Mononuclear cell (primary cell): ENCODE measurements around the gene HMGN1. TPM values are rescaled to one million over a fixed set of nuclear protein-coding genes. Genes with fewer than 3 reads are reported as not detected.
"Not testable (repeated sequence)": the region's sequence is repeated elsewhere in the genome, so short reads cannot be mapped to it uniquely, and the experiment has no call there.

Experiments used
- H3K27me3 ChIP-seq: 2 replicates; pipeline ENCODE4 v1.6.0; 2011; ENCODE audit warnings: low read length, control low read depth; ENCODE audit not compliant: insufficient read depth
- H3K4me1 ChIP-seq: 2 replicates; pipeline ENCODE4 v1.5.1; 2011; ENCODE audit warnings: mild to moderate bottlenecking, low read length, control low read depth; ENCODE audit not compliant: insufficient read depth
- H3K4me3 ChIP-seq: 2 replicates; pipeline ENCODE4 v1.5.1; 2011; ENCODE audit warnings: mild to moderate bottlenecking, low read length, moderate library complexity
- H3K9me3 ChIP-seq: 2 replicates; pipeline ENCODE4 v1.5.1; 2011; ENCODE audit warnings: low read depth, mild to moderate bottlenecking, control low read depth, low read length
- total RNA-seq: library from RNA; depleted of rRNA; stranded (reverse); fragments of >200 nt; gene quantifications from one replicate; pipeline ENCODE4 v1.2.3, GENCODE V29; 2012

HMGN1 gene, protein sequence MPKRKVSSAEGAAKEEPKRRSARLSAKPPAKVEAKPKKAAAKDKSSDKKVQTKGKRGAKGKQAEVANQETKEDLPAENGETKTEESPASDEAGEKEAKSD
- total RNA-seq: 162 TPM

DNA sequence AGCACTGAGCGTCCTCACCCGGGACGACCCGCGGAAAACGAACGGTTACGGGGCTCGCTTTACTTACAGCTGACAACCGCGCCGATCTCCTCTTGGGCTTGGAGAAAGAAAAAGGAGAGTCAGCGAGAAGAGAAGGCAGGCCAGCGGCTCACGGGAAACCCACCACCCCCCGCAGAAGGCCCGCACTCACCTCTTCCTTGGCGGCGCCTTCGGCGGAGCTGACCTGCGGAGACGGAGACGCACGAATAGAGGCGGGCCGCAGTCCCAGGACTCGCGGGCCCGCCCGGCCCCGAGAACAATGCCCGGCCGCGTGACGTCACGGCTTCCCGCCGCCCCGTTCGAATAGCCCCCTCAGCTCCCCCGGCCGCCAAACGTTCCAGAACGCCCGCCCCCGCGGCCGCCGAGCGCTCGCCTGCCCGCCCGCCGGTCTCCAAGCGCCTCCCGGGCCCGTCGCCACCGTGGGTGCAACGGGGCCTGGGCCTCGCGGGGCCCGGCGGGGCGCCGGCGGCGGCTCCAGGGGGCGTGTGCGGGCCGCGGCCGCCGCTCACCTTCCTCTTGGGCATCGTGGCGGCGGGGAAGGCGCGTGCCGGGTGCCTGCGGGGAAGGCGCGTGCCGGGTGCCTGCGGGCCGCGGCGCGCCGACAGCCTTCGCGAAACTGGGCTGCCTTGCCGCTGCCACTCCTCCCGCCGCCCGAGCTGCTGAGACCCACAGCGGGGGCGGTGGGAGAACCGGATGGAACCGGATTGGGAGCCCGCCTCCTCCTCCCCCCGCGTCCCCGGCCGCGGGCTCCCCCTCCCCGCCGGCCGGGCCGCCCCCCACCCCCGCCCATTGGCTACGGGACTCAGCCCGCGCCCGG lies at the start of gene HMGN1:
HMGN1 (minus strand) TSS at position 734 of the 856 bp plus-strand sequence; CDS start at position 563, 171 bp downstream.
- H3K4me3 ChIP-seq: peak within 1 kb of the TSS; percentile 83
- no peaks in the 10 kb centered on the region for H3K9me3 ChIP-seq
- H3K4me1 ChIP-seq: peaks cover 26% of the 10 kb centered on the region
- no peaks in the 10 kb centered on the region for H3K27me3 ChIP-seq

DNA sequence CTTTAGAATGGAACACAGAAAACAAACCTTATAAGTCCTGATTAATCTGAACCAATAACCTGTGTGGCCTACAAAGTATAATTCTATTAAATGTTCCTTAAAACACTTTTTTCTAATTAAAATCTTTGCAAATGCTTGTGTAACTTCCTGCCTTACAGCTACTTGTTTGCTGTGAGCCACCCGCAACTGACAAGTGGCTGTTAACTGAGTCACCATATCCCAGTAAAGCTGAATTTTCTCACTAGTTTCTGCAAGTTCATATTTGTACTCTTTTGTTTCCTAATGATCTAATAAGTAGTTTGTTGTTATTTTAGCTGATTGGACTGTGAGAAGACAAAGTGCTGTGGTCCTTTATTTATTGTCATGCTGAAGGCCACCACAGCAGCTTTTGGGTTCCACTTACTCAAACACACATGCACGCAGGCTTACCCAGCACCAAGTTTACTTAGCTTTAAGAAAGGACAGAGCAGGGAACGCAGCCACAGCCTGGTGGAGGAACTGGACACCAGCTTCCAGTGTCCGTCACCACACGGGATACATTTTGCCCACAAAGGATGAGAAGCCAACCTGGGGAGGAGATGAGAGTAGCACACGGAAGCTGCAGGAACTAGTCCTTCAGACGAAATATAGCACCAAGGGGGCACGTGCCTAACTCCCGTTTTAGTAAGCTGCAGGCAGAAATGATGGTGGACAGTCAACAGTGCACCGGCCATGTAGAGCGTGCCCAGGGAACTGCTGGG lies 48.9 kb upstream of the HMGN1 start:
- peaks cover 7% of the 10 kb centered on the region for H3K4me1 ChIP-seq
- H3K4me3 ChIP-seq: no peak overlapping the region
- no peaks in the 10 kb centered on the region for H3K27me3 ChIP-seq
- no peaks in the 10 kb centered on the region for H3K9me3 ChIP-seq

DNA sequence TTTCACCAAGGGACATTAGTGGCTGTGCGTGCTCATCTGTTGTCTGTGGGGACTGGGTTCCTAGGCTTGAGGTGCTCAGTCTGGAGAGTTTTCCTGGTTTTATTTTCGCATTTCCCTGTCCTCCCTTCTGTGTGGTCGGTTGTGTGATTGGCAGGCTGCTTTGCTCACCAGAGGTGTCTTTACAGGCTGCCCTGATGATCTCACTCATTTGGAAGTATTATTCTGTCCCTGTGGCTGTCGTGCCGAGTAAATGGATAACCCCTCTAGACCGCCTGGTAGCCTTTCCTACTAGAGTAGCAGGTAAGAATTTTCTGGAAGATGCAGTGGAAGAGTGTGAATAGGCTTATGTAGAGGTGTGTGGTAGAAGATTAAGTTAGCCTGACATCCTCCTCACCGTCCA lies 44.1 kb upstream of the HMGN1 start:
- Histone ChIP-seq H3K4me3 (no peak overlapping the region), H3K27me3 (no peaks in the 10 kb centered on the region), H3K9me3 (no peaks in the 10 kb centered on the region), H3K4me1 (peaks cover 15% of the 10 kb centered on the region)

DNA sequence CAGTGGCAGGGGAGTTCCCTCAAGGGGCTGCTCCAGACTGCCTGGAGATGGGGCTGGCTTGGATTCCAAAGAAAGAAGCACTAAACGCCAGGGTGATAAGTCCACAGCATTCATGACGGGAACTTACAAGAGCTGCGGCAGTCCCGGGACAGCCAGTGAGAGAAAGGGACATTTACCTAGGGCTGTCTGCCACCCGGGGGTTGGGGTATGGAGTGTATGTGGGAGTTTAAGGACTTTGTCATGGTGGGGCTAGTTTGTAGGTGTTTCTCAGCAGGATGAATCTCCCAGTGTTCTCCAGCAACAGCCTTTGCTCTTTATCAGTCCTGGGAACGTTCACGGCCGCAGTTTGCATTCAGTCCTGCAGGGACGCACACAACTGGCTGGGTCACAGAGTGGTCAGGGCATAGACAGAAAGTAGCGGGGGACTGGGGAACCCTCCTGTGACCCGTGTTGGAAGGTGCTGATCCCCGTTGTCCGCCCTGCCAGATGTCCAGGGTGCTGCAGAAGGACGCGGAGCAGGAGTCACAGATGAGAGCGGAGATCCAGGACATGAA lies 41.4 kb upstream of the HMGN1 start:
- H3K9me3 ChIP-seq: no peaks in the 10 kb centered on the region
- H3K4me1 ChIP-seq: peaks cover 28% of the 10 kb centered on the region
- no peaks in the 10 kb centered on the region for H3K27me3 ChIP-seq
- no peak overlapping the region for H3K4me3 ChIP-seq

DNA sequence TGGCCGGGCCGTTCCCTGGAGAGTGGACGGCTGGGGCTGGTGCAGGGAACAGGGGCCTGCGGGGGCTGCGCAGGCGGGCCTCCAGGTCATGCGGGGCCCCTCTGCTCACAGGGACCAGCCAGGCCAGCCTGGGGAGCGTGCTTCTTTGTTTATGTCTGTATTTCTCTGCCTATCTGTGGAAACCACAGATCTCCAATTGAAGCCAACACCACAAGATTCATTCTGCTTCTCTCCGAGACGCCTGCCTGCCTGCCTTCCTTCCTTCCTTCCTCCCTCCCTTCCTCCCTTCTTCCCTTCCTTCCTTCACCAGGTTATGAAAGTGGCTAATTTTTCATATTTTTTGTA lies 39.9 kb upstream of the HMGN1 start:
- Histone ChIP-seq H3K4me1 (peaks cover 28% of the 10 kb centered on the region), H3K27me3 (no peaks in the 10 kb centered on the region), H3K4me3 (no peak overlapping the region)

DNA sequence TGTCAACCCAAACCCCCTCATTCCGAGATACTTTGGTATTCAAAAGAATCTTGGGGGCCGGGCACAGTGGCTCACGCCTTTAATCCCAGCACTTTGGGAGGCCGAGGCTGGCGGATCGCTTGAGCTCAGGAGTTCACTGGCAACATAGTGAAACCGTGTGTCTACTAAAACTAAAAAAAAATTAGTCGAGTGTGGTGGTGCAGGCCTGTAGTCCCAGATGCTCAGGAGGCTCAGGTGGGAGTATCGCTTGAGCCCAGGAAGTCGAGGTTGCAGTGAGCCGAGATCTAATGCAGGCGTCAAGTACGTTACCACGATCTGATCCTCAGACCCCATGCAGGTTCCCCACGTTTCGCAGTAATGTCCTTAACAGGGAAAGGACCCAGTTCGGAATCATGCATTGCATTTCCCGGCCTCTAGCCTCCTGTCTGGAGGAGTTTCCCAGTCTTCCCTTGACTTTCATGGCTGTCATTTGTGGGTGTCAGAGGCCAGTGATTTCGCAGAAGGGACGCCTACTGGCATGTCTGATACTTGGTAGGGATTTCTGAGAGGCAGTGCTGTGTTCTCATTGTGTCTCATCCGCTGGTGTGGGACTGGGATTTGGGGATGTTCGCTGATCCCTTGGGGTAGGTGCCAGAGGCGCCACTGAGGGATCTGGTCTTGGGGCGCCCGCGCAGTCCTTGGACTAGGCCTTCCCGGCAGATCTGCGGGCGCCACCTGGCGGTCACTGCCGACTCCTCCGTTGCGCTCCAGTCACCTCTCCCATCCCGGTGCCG lies 39.3 kb upstream of the HMGN1 start:
- H3K4me3 ChIP-seq: peak overlapping the region; percentile 40
- no peaks in the 10 kb centered on the region for H3K27me3 ChIP-seq
- H3K9me3 ChIP-seq: no peaks in the 10 kb centered on the region
- peaks cover 28% of the 10 kb centered on the region for H3K4me1 ChIP-seq

More for the DNA sequence above, 39.9 kb upstream of the HMGN1 start:
- H3K9me3 ChIP-seq: no peaks in the 10 kb centered on the region

DNA sequence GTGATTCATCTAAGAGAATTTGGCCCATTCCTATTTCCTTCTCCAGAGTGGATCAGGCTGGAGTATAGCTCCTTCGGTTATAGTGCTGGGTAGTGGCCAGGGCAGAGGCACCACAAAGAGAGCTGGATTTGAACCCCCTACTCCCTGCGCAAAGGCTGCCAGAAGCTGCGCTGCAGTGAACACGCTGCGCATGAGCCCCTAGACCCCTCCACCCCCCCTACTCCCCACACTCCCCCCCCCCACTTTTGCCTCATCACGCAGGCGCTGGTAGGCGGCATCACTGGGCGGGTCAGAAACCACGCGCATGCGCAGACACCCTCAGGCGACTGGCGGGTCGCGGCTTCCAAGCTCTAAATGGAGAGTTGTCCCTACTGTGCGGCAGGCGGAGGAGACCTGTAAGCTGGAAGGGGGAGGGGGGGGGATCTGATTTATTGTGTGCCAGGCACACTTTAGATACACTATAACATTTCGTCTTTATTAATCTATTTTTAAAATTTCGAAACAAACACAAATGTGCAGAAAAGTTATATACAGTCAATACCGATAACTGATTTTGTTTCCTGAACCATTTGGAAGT lies 38.7 kb upstream of the HMGN1 start:
- Histone ChIP-seq H3K27me3 (no peaks in the 10 kb centered on the region), H3K4me1 (peaks cover 28% of the 10 kb centered on the region), H3K9me3 (no peaks in the 10 kb centered on the region), H3K4me3 (peak overlapping the region; percentile 40)

DNA sequence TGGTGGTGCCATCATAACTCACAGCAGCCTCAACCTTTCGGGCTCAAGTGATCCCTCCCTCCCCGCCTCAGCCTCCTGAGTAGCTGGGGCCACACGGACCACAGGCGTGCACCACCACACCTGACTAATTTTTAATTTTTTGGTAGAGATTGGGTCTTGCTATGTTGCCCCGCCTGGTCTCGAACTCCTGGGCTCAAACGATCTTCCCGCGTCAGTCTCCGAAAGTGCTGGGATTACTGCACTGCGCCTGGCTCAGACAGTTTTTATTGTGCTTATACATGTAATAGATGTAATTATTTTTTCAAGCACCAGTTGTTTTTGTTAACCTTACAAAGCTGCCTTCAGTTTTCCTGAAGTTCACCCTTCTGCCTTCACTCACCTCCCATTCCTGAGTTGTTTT lies 38.0 kb upstream of the HMGN1 start:
- no peaks in the 10 kb centered on the region for H3K9me3 ChIP-seq
- H3K4me1 ChIP-seq: peaks cover 28% of the 10 kb centered on the region
- no peak overlapping the region for H3K4me3 ChIP-seq
- H3K27me3 ChIP-seq: no peaks in the 10 kb centered on the region

DNA sequence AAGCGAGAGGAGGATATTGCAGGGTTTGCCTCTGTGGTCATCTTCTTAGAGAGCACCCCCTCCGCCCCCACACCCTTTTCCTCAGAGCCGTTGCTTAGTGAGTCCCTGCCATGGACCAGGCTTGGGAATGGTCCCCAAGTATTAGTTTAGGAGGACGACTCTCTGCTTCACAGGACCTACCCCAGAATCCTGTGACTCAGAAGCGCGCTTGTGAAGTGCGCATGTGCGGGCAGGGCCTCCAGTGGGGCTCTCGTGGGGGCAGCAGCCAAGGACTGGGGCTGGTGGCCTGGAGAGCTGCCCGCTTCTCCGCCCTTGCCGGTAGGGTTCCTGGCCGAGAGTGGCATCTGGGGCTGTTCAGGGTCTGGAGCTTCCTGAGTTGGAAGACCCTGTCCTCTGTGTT lies 37.3 kb upstream of the HMGN1 start:
- Histone ChIP-seq H3K4me1 (peaks cover 31% of the 10 kb centered on the region), H3K27me3 (no peaks in the 10 kb centered on the region), H3K4me3 (no peak overlapping the region), H3K9me3 (no peaks in the 10 kb centered on the region)

DNA sequence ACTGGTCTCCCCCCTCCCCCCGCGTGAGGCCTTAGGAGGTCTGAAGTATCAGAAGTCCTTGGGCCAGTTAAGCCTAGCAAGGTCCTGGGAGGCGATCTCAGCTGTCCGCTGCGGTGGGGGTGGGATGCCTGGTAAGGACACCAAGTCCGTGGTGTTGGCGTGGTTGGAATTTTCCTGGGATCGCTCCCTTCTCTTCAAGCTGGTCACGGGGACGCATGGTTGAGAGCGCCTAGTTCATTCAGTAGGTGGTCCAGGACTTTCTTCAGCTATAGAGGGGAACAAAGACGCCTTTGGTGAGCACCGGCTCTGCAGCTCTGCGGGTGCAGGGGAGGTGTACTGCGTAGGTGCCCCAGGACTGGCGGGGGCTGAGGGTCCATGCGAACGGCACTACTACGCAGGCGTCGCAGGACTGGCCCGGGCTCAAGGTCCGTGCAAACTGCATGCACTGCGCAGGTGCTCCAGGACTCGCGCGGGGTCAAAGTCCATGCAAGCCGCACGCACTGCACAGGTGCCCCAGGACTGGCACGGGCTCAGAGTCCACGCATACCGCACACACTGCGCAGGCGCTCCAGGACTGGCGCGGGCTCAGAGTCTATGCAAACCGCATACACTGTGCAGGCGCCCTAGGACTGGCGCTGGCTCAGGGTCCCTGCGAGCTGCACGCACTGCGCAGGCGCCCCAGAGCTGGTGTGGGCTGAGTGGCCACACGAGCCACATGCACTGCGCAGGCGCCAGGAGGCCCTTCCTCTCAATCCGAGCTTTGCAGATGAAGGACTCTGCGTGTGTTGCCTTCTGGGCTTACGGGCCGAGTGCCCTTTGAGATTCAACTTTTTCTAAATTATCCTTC lies 36.6 kb upstream of the HMGN1 start:
- Histone ChIP-seq H3K27me3 (no peaks in the 10 kb centered on the region), H3K4me1 (peaks cover 36% of the 10 kb centered on the region), H3K9me3 (no peaks in the 10 kb centered on the region), H3K4me3 (no peak overlapping the region)

DNA sequence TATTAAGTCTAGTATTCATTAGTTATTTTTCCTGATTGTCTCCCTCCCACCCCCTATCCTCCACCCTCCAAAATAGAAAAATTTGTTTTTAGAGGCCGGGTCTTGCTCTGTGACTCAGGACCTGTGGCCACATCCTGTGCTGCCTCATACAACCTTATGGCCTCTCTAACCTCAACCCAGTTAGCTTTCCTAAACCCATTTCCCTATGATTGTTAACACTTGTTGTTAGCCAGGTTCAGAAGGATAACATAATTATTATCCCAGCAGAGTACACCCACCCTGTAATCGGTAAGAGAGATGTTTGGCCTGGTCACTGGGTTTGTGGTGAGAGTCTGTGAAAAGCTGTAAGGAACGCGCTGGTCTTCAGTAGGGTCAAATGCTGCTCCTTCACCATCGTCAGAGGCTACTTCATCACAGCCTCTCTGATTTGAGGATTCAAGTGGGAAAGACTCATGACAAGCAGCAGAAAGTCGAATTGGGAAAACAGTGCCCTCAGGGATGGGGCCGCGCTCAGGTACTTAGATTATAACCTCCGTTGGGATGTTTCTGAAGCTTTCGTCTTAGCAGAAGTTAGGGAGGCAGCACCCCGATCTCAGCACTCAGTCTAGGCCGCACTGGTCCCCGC lies 35.9 kb upstream of the HMGN1 start:
- no peaks in the 10 kb centered on the region for H3K9me3 ChIP-seq
- no peak overlapping the region for H3K4me3 ChIP-seq
- peaks cover 36% of the 10 kb centered on the region for H3K4me1 ChIP-seq
- no peaks in the 10 kb centered on the region for H3K27me3 ChIP-seq

DNA sequence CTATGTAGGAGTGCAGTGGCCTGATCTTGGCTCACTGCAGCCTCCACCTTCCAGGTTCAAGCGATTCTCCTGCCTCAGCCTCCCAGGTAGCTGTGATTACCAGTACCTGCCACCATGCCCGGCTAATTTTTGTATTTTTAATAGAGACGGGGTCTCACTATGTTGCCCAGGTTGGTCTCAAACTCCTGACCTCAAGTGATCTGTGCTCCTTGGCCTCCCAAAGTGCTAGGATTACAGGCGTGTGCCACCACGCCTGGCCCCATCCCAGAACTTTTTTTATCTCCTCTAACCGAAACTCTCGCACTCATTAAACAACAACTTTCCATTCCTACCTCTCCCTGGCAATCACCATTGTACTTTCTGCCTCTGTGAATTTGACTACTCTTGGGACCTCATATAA lies 33.2 kb upstream of the HMGN1 start:
- not testable (repeated sequence) for H3K27me3 ChIP-seq, H3K4me3 ChIP-seq, H3K9me3 ChIP-seq
- H3K4me1 ChIP-seq: peaks cover 20% of the 10 kb centered on the region

DNA sequence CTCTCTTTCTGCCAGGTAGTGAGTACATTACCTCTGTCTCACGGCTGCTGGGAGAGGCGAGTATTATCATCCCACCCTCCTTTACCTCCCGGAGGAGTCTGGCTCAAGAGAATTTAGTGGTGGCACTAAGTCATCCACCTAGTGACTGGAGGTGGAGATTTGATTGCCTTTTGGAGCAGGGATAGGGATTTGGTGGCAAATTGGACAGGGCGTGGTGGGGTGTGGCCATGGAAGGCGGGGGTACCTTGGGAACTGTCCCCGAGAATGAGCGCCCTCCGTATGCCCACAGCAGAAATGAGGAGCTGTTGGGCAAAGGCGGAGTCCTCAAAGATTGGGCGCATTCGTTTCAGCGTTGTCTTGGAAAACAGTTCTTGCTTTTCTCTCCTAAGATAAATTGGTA lies 32.1 kb upstream of the HMGN1 start:
- Histone ChIP-seq H3K4me3 (peak overlapping the region; percentile 82), H3K9me3 (no peaks in the 10 kb centered on the region), H3K27me3 (no peaks in the 10 kb centered on the region)

More for the DNA sequence above, 32.1 kb upstream of the HMGN1 start:
- peaks cover 9% of the 10 kb centered on the region for H3K4me1 ChIP-seq
